Natural killer cell (primary cell): ENCODE data around the gene NACA. TPM values are rescaled to one million over a fixed set of nuclear protein-coding genes. Genes with fewer than 3 reads are reported as not detected.
A peak's percentile ranks its signal among the peaks of the same experiment; 100 is the strongest.
"Not testable (repeated sequence)": the region's sequence is repeated elsewhere in the genome, so short reads cannot be mapped to it uniquely, and the experiment has no call there.

Experiments used
- ATAC-seq, 3 donors: fragments of 150-1000 bp in 2 of 3; fragments of 200-7000 bp in 1 of 3; cut with Tn5 transposase; 1 replicate in 1 of 3; 2 replicates in 2 of 3; pipeline ENCODE4 v1.10.0; 2021; ENCODE audit warnings: mild to moderate bottlenecking in 2 of 3, moderate library complexity in 2 of 3
- DNase-seq, 2 donors: peaks; one replicate each; pipeline versions ENCODE4 v3.0.0 to v3.0.0-alpha.2; 2013 to 2021; ENCODE audit warnings: mixed read lengths in 1 of 2
- H3K27ac ChIP-seq: one replicate; pipeline ENCODE4 v1.5.1; 2013; ENCODE audit warnings: mild to moderate bottlenecking, low read length
- H3K27me3 ChIP-seq: one replicate; pipeline ENCODE4 v1.6.1; 2013; ENCODE audit warnings: low read length; ENCODE audit not compliant: control insufficient read depth, insufficient read depth
- H3K36me3 ChIP-seq: one replicate; pipeline ENCODE4 v1.6.1; 2013; ENCODE audit warnings: low read length; ENCODE audit not compliant: control insufficient read depth, insufficient read depth
- H3K4me1 ChIP-seq: one replicate; pipeline ENCODE4 v1.6.1; 2013; ENCODE audit warnings: low read length; ENCODE audit not compliant: control insufficient read depth, insufficient read depth
- H3K4me3 ChIP-seq: one replicate; pipeline ENCODE4 v1.5.1; 2013; ENCODE audit warnings: low read length
- H3K9me3 ChIP-seq: one replicate; pipeline ENCODE4 v1.6.1; 2013; ENCODE audit warnings: low read length; ENCODE audit not compliant: control insufficient read depth, insufficient read depth
- H3K27ac Mint-ChIP-seq, 2 donors: one replicate each; pipeline ENCODE4 v1.8.0; 2022; ENCODE audit warnings: mild to moderate bottlenecking in 2 of 2, mixed read lengths in 2 of 2, moderate library complexity in 1 of 2
- H3K27me3 Mint-ChIP-seq, 2 donors: one replicate each; pipeline ENCODE4 v1.8.0; 2022; ENCODE audit warnings: low read depth in 2 of 2, mixed read lengths in 2 of 2
- H3K36me3 Mint-ChIP-seq: one replicate; pipeline ENCODE4 v1.8.0; 2022; ENCODE audit warnings: mixed read lengths
- H3K4me1 Mint-ChIP-seq, 2 donors: one replicate each; pipeline ENCODE4 v1.8.0; 2022; ENCODE audit warnings: mixed read lengths in 2 of 2
- H3K4me3 Mint-ChIP-seq: one replicate; pipeline ENCODE4 v1.8.0; 2022; ENCODE audit warnings: mild to moderate bottlenecking, moderate library complexity, mixed read lengths
- H3K9me3 Mint-ChIP-seq, 2 donors: one replicate each; pipeline ENCODE4 v1.8.0; 2022; ENCODE audit warnings: mixed read lengths in 2 of 2
- WGBS: methylation state at CpG from one replicate; pipeline ENCODE4 v1.1.7; 2013; ENCODE audit warnings: missing lambda C conversion rate; ENCODE audit not compliant: insufficient coverage; 5-methylcytosine and 5-hydroxymethylcytosine counted together
- intact Hi-C: fragments of 100-400 bp; cut with micrococcal nuclease; formaldehyde crosslinking; loops from one replicate; pipeline ENCODE4 v1.14.2; 2022
- total RNA-seq, 4 donors: library from RNA; stranded (reverse); fragments of 120-200 nt in 1 of 4; gene quantifications; one replicate each; pipeline versions ENCODE4 v1.2.3 to v1.2.4, GENCODE V29; 2013 to 2022
- TF ChIP-seq, protein P1 (sequence below): fragments of 200-600 bp; IDR thresholded peaks from one replicate; pipeline ENCODE4 v1.8.0; 2022; ENCODE audit warnings: antibody characterized with exemption

Gene NACA
- total RNA-seq, 3 donors from 2014 or later (not counting 1 experiment from before 2014, with no cell fraction given) = 644 to 785 (median 695) TPM

DNA sequence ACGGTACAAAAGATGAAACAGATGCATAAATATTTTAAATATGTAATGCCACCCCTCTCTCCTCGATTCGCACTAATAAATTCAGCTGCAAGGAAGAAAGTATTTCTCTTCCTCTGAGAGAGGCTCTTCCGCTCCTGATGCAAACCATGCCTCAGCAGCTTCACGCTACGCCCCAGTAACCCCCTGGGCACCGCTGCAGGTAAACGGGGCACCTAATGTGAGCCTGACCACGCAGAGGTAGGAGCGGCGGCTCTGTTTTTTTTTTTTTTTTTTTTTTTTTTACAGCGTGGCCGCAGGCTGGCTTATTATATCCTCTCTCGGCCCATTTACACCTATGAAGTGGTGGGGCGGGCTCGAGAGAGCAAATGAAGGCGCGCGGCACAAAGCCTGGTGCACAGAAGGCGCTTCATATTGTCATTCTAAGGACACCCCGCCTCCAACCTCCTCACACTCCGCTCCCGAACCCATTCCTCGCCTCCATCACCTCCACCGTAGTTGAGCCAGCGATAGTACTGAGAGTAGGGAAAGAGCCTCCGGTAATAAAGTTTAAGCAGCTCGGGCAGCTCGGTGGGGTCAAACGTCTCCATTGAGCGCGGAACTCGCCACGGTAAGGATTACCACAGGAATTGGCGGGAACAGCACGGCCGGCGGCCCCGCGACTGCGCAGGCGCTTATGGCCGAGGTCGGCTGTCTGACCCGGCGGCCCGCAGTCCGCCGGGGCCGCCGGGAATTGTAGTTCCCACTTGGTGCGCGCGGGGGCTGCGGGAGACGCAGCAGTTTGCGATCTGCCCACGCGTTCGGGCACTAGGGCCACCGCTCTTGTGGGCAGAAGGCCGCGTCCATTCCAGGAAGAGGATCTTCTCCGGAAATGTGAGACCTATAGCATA, 26.9 kb upstream of the NACA start, which contains the start of gene PRIM1:
PRIM1 (minus strand) TSS at position 612 of the 887 bp plus-strand sequence; CDS start at position 587, 25 bp downstream.
- H3K36me3 ChIP-seq = peaks cover 7% of the 10 kb centered on the region
- DNase-seq (peak; percentile 76 to 89), ATAC-seq (peak; percentile 90 to 95 (median 94))
- 0% methylated on average over 62 of the region's 64 CpGs for WGBS
- peaks cover 16 to 19% of the 10 kb centered on the region in 2 donors for H3K4me1 Mint-ChIP-seq
- no peaks in the 10 kb centered on the region for H3K9me3 Mint-ChIP-seq
- TF ChIP-seq, protein P1, sequence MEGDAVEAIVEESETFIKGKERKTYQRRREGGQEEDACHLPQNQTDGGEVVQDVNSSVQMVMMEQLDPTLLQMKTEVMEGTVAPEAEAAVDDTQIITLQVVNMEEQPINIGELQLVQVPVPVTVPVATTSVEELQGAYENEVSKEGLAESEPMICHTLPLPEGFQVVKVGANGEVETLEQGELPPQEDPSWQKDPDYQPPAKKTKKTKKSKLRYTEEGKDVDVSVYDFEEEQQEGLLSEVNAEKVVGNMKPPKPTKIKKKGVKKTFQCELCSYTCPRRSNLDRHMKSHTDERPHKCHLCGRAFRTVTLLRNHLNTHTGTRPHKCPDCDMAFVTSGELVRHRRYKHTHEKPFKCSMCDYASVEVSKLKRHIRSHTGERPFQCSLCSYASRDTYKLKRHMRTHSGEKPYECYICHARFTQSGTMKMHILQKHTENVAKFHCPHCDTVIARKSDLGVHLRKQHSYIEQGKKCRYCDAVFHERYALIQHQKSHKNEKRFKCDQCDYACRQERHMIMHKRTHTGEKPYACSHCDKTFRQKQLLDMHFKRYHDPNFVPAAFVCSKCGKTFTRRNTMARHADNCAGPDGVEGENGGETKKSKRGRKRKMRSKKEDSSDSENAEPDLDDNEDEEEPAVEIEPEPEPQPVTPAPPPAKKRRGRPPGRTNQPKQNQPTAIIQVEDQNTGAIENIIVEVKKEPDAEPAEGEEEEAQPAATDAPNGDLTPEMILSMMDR = no peak
- H3K4me3 Mint-ChIP-seq = peak within 1 kb of the TSS; percentile 94
- no peaks in the 10 kb centered on the region for H3K27me3 ChIP-seq
- no peaks in the 10 kb centered on the region for H3K27me3 Mint-ChIP-seq
- peaks cover 9% of the 10 kb centered on the region for H3K4me1 ChIP-seq
- no peaks in the 10 kb centered on the region for H3K9me3 ChIP-seq
- H3K27ac Mint-ChIP-seq = peak within 1 kb of the TSS; percentile 81 to 82
- intact Hi-C loops = loop anchor here (1.0 to 10.0 kb wide), 3 partner anchors 27 to 433 kb away; partner anchors contain the start of gene NACA
- H3K27ac ChIP-seq = peak within 1 kb of the TSS; percentile 73
- peak within 1 kb of the TSS; percentile 93 for H3K4me3 ChIP-seq
- no peaks in the 10 kb centered on the region for H3K36me3 Mint-ChIP-seq

DNA sequence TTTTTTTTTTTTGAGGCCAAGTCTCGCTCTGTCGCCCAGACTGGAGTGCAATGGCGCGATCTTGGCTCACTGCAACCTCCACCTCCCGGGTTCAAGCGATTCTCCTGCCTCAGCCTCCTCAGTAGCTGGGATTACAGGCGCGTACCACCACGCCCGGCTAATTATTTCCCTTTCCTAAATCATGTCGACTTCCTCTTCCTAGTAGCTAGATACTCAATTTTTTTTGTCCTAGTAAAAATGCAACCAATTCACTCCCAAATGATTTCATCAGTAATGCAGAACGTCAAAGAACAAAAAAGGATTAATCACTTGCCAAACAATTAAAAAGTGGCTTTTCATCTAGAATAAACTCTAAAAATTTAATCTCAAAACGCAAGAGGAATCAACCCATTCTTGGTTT, 25.5 kb upstream of the NACA start:
- not testable (repeated sequence) for H3K9me3 Mint-ChIP-seq, DNase-seq, H3K27ac ChIP-seq, H3K27me3 ChIP-seq, H3K36me3 Mint-ChIP-seq, H3K4me1 ChIP-seq, H3K9me3 ChIP-seq, ATAC-seq, H3K4me3 Mint-ChIP-seq, H3K27me3 Mint-ChIP-seq, H3K4me3 ChIP-seq
- intact Hi-C loops = loop anchor here (10.0 kb wide), 1 partner anchor 434 kb away; no protein-coding TSS in a partner anchor
- H3K27ac Mint-ChIP-seq = peak overlapping the region in 1 of 2 donors; percentile 81
- peaks cover 16 to 19% of the 10 kb centered on the region in 2 donors for H3K4me1 Mint-ChIP-seq
- peaks cover 12% of the 10 kb centered on the region for H3K36me3 ChIP-seq
- WGBS = 84% methylated on average over 12 of the region's 13 CpGs

DNA sequence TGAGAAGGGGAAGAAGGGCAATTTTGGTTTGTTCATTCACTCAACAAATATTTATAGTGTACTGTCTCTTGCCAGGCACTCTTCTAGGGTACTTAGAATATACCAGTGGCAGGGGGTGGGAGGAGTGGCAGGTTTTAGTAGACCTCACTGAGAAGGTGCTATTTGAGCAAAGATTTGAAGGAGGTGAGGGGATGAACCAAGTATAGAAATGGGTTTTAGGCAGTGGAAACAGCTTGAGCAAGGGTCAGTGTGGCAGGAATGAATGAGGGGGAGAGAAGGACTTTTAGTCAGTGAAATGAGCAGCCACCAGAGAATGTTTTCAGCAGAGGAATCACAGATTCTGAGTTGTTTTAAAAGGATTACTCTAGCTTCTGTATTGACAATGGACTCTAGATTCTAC, 24.8 kb upstream of the NACA start:
- TF ChIP-seq, protein P1 = no peak
- Mint-ChIP-seq H3K4me1 (peaks cover 16 to 19% of the 10 kb centered on the region in 2 donors), H3K36me3 (no peaks in the 10 kb centered on the region), H3K4me3 (peak overlapping the region; percentile 62), H3K27ac (peak overlapping the region in 1 of 2 donors; percentile 45), H3K27me3 (no peaks in the 10 kb centered on the region), H3K9me3 (no peaks in the 10 kb centered on the region)
- Histone ChIP-seq H3K36me3 (peaks cover 19% of the 10 kb centered on the region), H3K9me3 (no peaks in the 10 kb centered on the region), H3K4me3 (no peak overlapping the region), H3K27me3 (no peaks in the 10 kb centered on the region), H3K27ac (peak overlapping the region; percentile 4), H3K4me1 (peaks cover 9% of the 10 kb centered on the region)
- intact Hi-C loops = loop anchor here (10.0 kb wide), 1 partner anchor 435 kb away; no protein-coding TSS in a partner anchor
- no peak for DNase-seq
- no peak for ATAC-seq

DNA sequence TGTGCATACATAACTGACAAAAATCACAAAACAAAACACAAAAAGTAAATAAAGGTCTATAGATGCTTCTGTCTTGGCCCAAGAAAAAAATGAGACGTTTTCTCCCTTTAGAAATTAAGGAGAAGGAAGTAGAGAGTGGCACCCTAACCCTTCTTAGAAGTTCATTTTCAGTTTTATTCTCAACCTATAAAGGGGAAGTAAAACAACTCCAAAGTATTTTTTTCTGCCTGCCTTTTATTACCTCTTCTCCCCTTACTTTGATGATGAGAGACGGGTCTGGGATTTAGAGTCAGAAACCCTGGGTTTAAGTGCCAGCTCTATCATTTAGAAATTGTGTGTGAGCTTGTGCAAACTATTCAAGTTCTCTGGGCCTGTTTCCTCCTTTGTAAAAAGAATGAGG, 24.3 kb upstream of the NACA start:
- Mint-ChIP-seq H3K4me1 (peaks cover 16 to 19% of the 10 kb centered on the region in 2 donors), H3K36me3 (no peaks in the 10 kb centered on the region)
- no CpG with 5 or more reads among the region's 2 CpGs for WGBS

More for the DNA sequence above, 24.3 kb upstream of the NACA start:
- Histone ChIP-seq H3K36me3 (peaks cover 22% of the 10 kb centered on the region), H3K4me3 (no peak overlapping the region), H3K27me3 (no peaks in the 10 kb centered on the region), H3K9me3 (no peaks in the 10 kb centered on the region), H3K4me1 (peaks cover 9% of the 10 kb centered on the region), H3K27ac (no peak overlapping the region)
- peak overlapping the region in 1 of 2 donors; percentile 45 for H3K27ac Mint-ChIP-seq
- no peak overlapping the region for H3K4me3 Mint-ChIP-seq
- DNase-seq (no peak), ATAC-seq (no peak)
- TF ChIP-seq, protein P1 = no peak
- intact Hi-C loops = no loop called here
- no peaks in the 10 kb centered on the region for H3K27me3 Mint-ChIP-seq
- no peaks in the 10 kb centered on the region for H3K9me3 Mint-ChIP-seq
